ENCODE measurements around the gene MYOM1.

GRCh38 chr18:3157086-3157485, 62.7 kb downstream of the MYOM1 start:
- TF ChIP-seq CTCF (IDR thresholded peaks at IDR 0.05) = no peak
- TF ChIP-seq POLR2A (IDR thresholded peaks at IDR 0.05) = no peak

All from uterus (tissue), 2 donors.